SU-DHL-6 (cell line): ENCODE measurements around the gene MAP4K2.

Experiments used
- H2AFZ ChIP-seq: fragments of 200-600 bp; sonication (generic); 2 replicates; pipeline ENCODE4 v1.6.1; 2014; ENCODE audit warnings: low read depth, mild to moderate bottlenecking, moderate library complexity, mixed read lengths, antibody characterized with exemption, low read length; ENCODE audit not compliant: severe bottlenecking
- H3F3A ChIP-seq: fragments of 200-600 bp; shearing (Covaris generic); 2 replicates; pipeline ENCODE4 v1.6.0; 2016; ENCODE audit warnings: antibody characterized with exemption, mild to moderate bottlenecking; ENCODE audit not compliant: insufficient read depth
- H3K27ac ChIP-seq: fragments of 200-600 bp; sonication (generic); 2 replicates; pipeline ENCODE4 v1.5.1; 2016; ENCODE audit warnings: low read depth, mild to moderate bottlenecking, low read length, moderate library complexity, mixed read lengths
- H3K27me3 ChIP-seq: fragments of 200-600 bp; sonication (generic), shearing (Covaris generic); 2 replicates; pipeline ENCODE4 v1.6.0; 2014; ENCODE audit warnings: mild to moderate bottlenecking, low read length
- H3K36me3 ChIP-seq: fragments of 200-600 bp; sonication (generic); 2 replicates; pipeline ENCODE4 v1.6.1; 2014; ENCODE audit warnings: mild to moderate bottlenecking, low read length, mixed read lengths
- H3K4me2 ChIP-seq: fragments of 300-600, 200-600 bp; shearing (Covaris generic), sonication (generic); 2 replicates; pipeline ENCODE4 v1.6.0; 2014; ENCODE audit warnings: low read length, low read depth, mild to moderate bottlenecking; ENCODE audit not compliant: poor library complexity, severe bottlenecking
- H3K4me3 ChIP-seq: fragments of 200-600 bp; sonication (generic); 2 replicates; pipeline ENCODE4 v1.5.1; 2014; ENCODE audit warnings: antibody characterized with exemption, low read length, mild to moderate bottlenecking, mixed read lengths; ENCODE audit not compliant: insufficient read depth, poor library complexity, severe bottlenecking
- H3K79me2 ChIP-seq: fragments of 200-600 bp; sonication (generic); 2 replicates; pipeline ENCODE4 v1.6.1; 2014; ENCODE audit warnings: mild to moderate bottlenecking, low read length, moderate library complexity; ENCODE audit not compliant: insufficient read depth
- H3K9ac ChIP-seq: fragments of 200-600 bp; sonication (generic); 2 replicates; pipeline ENCODE4 v1.7.0; 2014; ENCODE audit warnings: mild to moderate bottlenecking, low read length
- H3K9me2 ChIP-seq: fragments of 200-600 bp; sonication (generic); replicated peaks from 2 replicates; pipeline ENCODE4 v1.6.1; 2014; ENCODE audit warnings: low read length; ENCODE audit not compliant: insufficient read depth
- H3K9me3 ChIP-seq: fragments of 200-600 bp; sonication (generic); 2 replicates; pipeline ENCODE4 v1.6.1; 2014; ENCODE audit warnings: low read length, mixed read lengths; ENCODE audit not compliant: insufficient read depth
- H4K20me1 ChIP-seq: fragments of 200-600 bp; sonication (generic); 2 replicates; pipeline ENCODE4 v1.6.1; 2014; ENCODE audit warnings: low read depth, mild to moderate bottlenecking, antibody characterized with exemption, low read length, moderate library complexity, mixed read lengths
- CTCF ChIP-seq: fragments of 200-600 bp; sonication (generic); IDR thresholded peaks from one replicate; pipeline ENCODE4 v1.5.1; 2017; ENCODE audit warnings: antibody characterized with exemption, mild to moderate bottlenecking, low read length, moderate library complexity; ENCODE audit not compliant: insufficient read depth, poor library complexity, severe bottlenecking
- EZH2phosphoT487 ChIP-seq: fragments of 200-600 bp; sonication (generic), shearing (Covaris generic); conservative IDR thresholded peaks from 2 replicates; pipeline ENCODE4 v1.6.1; 2018; ENCODE audit warnings: mild to moderate bottlenecking, antibody characterized with exemption, low read length, moderate library complexity, mixed read lengths

The MAP4K2 gene

GRCh38 chr11:64827451-64827839 is 24.4 kb upstream of the MAP4K2 start:
- Histone ChIP-seq H4K20me1 (no peaks in the 10 kb centered on the region), H3F3A (no peaks in the 10 kb centered on the region), H3K79me2 (no peaks in the 10 kb centered on the region), H3K4me3 (no peak overlapping the region), H3K9ac (no peak overlapping the region), H3K36me3 (no peaks in the 10 kb centered on the region), H3K4me2 (no peak overlapping the region), H3K9me2 (no peaks in the 10 kb centered on the region), H2AFZ (no peak overlapping the region), H3K9me3 (no peaks in the 10 kb centered on the region), H3K27me3 (no peaks in the 10 kb centered on the region), H3K27ac (no peak overlapping the region)
- no peak for TF ChIP-seq EZH2phosphoT487

GRCh38 chr11:64826578-64827450 is 23.8 kb upstream of the MAP4K2 start:
- no peak overlapping the region for H3K27ac ChIP-seq
- H3F3A ChIP-seq, result no peaks in the 10 kb centered on the region
- H3K36me3 ChIP-seq, result no peaks in the 10 kb centered on the region
- no peaks in the 10 kb centered on the region for H3K9me2 ChIP-seq
- H3K27me3 ChIP-seq, result no peaks in the 10 kb centered on the region
- no peak overlapping the region for H3K4me3 ChIP-seq
- no peak overlapping the region for H3K9ac ChIP-seq
- no peak overlapping the region for H3K4me2 ChIP-seq
- H3K9me3 ChIP-seq, result no peaks in the 10 kb centered on the region
- TF ChIP-seq CTCF (no peak), EZH2phosphoT487 (no peak)
- no peaks in the 10 kb centered on the region for H3K79me2 ChIP-seq
- no peak overlapping the region for H2AFZ ChIP-seq
- no peaks in the 10 kb centered on the region for H4K20me1 ChIP-seq

- Histone ChIP-seq H4K20me1 (no peaks in the 10 kb centered on the region), H3K9ac (no peak overlapping the region), H3K79me2 (no peaks in the 10 kb centered on the region), H3K9me2 (no peaks in the 10 kb centered on the region), H3K27ac (no peak overlapping the region), H3K4me3 (no peak overlapping the region), H3K9me3 (no peaks in the 10 kb centered on the region), H3K4me2 (no peak overlapping the region), H3F3A (no peaks in the 10 kb centered on the region), H3K36me3 (no peaks in the 10 kb centered on the region), H2AFZ (no peak overlapping the region), H3K27me3 (no peaks in the 10 kb centered on the region)
- no peak for TF ChIP-seq CTCF
- TF ChIP-seq EZH2phosphoT487, result no peak
These were observed 23.0 kb upstream of the MAP4K2 start for GRCh38 chr11:64826062-64826461.

- H3K9me3 ChIP-seq, result no peaks in the 10 kb centered on the region
- H3K4me2 ChIP-seq, result no peak overlapping the region
- no peaks in the 10 kb centered on the region for H3K27me3 ChIP-seq
- no peaks in the 10 kb centered on the region for H3K36me3 ChIP-seq
- TF ChIP-seq CTCF, result no peak
- no peak for TF ChIP-seq EZH2phosphoT487
- H3K4me3 ChIP-seq, result no peak overlapping the region
- no peak overlapping the region for H3K27ac ChIP-seq
- no peaks in the 10 kb centered on the region for H3K79me2 ChIP-seq
- H4K20me1 ChIP-seq, result no peaks in the 10 kb centered on the region
- no peaks in the 10 kb centered on the region for H3F3A ChIP-seq
- no peaks in the 10 kb centered on the region for H3K9me2 ChIP-seq
- no peak overlapping the region for H2AFZ ChIP-seq
- H3K9ac ChIP-seq, result no peak overlapping the region
These were observed 20.6 kb upstream of the MAP4K2 start for GRCh38 chr11:64823568-64824119.
